ENCODE measurements around the gene CD200R1. TPM values are rescaled to one million over a fixed set of nuclear protein-coding genes. Genes with fewer than 3 reads are reported as not detected.

Gene CD200R1
- total RNA-seq, 6 experiments from 2014 or later: not detected

DNA sequence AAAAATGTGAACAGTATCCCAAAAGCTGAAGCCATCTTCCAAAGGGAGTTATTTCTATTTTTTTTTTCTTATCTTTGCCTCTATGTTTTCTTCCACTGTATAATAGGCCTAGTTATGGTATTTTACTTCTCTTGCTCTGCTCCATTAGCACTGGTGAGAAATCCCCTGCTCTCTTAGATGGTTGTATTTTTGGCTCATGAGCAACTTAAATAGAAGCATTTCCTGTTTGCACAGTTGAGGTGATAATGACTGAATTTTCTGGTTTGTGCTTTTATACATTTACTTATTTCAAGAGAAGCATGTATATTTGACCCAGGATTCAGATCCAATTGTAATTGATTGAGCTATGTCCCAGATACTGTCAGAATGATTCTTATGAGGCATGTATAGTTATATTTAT, 66.7 kb downstream of the CD200R1 start:
- H3K4me1 Mint-ChIP-seq (ENCODE audit: low read depth): no peaks in the 10 kb centered on the region
- peaks cover 7% of the 10 kb centered on the region; the same call in 1 of the 2 replicates for H3K9me3 Mint-ChIP-seq
- H3K36me3 Mint-ChIP-seq (ENCODE audit: low read depth): no peaks in the 10 kb centered on the region
- TF ChIP-seq, protein P1, sequence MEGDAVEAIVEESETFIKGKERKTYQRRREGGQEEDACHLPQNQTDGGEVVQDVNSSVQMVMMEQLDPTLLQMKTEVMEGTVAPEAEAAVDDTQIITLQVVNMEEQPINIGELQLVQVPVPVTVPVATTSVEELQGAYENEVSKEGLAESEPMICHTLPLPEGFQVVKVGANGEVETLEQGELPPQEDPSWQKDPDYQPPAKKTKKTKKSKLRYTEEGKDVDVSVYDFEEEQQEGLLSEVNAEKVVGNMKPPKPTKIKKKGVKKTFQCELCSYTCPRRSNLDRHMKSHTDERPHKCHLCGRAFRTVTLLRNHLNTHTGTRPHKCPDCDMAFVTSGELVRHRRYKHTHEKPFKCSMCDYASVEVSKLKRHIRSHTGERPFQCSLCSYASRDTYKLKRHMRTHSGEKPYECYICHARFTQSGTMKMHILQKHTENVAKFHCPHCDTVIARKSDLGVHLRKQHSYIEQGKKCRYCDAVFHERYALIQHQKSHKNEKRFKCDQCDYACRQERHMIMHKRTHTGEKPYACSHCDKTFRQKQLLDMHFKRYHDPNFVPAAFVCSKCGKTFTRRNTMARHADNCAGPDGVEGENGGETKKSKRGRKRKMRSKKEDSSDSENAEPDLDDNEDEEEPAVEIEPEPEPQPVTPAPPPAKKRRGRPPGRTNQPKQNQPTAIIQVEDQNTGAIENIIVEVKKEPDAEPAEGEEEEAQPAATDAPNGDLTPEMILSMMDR (IDR thresholded peaks at IDR 0.05): no peak
- H3K27ac Mint-ChIP-seq: no peak overlapping the region
- H3K4me3 Mint-ChIP-seq: no peak overlapping the region
- no peak for DNase-seq
- H3K27me3 Mint-ChIP-seq (ENCODE audit: insufficient read depth): peaks cover 6% of the 10 kb centered on the region; the same call in 1 of the 2 replicates

- no peak for DNase-seq
- Mint-ChIP-seq H3K27me3 (ENCODE audit: insufficient read depth) (peaks cover 2% of the 10 kb centered on the region; the same call in 1 of the 2 replicates), H3K36me3 (ENCODE audit: low read depth) (no peaks in the 10 kb centered on the region), H3K4me3 (no peak overlapping the region), H3K4me1 (ENCODE audit: low read depth) (peaks cover 5% of the 10 kb centered on the region; the same call in 1 of the 2 replicates), H3K9me3 (peaks cover 8% of the 10 kb centered on the region; the same call in 1 of the 2 replicates), H3K27ac (no peak overlapping the region)
- TF ChIP-seq, protein P1 (IDR thresholded peaks at IDR 0.05): no peak
Observed at GRCh38 chr3:112904786-112905185, 70.1 kb downstream of the CD200R1 start.

DNA sequence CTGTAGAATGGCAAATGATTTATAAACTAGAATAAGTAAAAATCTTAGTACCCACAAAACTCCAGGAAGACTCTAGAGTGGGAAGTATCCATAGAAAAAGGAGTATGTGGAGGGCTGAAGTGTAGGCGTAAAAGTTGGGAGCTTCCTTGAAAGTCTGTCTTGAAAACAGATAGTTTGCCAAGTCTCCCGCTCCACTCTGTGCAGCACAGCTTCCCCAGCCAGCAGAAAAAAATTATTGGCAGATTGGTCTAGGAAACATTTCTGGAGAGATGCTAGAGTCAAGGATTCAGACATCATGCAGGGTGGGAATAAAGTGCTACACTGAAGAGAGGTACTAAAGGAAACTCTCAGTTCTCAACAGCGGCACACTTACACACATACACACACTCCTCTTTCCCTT, 74.8 kb downstream of the CD200R1 start:
- Mint-ChIP-seq H3K27me3 (ENCODE audit: insufficient read depth) (peaks cover 2% of the 10 kb centered on the region), H3K4me1 (ENCODE audit: low read depth) (peaks cover 5% of the 10 kb centered on the region; the same call in 1 of the 2 replicates), H3K4me3 (no peak overlapping the region), H3K36me3 (ENCODE audit: low read depth) (no peaks in the 10 kb centered on the region), H3K9me3 (peaks cover 8% of the 10 kb centered on the region; the same call in 1 of the 2 replicates), H3K27ac (no peak overlapping the region)
- DNase-seq: no peak
- TF ChIP-seq, protein P1 (IDR thresholded peaks at IDR 0.05): no peak

- TF ChIP-seq, protein P1 (IDR thresholded peaks at IDR 0.05): no peak
- H3K27ac Mint-ChIP-seq: no peak overlapping the region
- H3K4me3 Mint-ChIP-seq: no peak overlapping the region
- peaks cover 5% of the 10 kb centered on the region; the same call in 1 of the 2 replicates for H3K4me1 Mint-ChIP-seq (ENCODE audit: low read depth)
- H3K9me3 Mint-ChIP-seq: no peaks in the 10 kb centered on the region
- no peak for DNase-seq
- H3K27me3 Mint-ChIP-seq (ENCODE audit: insufficient read depth): peaks cover 2% of the 10 kb centered on the region
- H3K36me3 Mint-ChIP-seq (ENCODE audit: low read depth): no peaks in the 10 kb centered on the region
Observed at GRCh38 chr3:112897791-112898190, 77.1 kb downstream of the CD200R1 start.

GRCh38 chr3:112894258-112894657, 80.6 kb downstream of the CD200R1 start:
- peak; percentile 16 for DNase-seq
- H3K4me1 Mint-ChIP-seq (ENCODE audit: low read depth): no peaks in the 10 kb centered on the region
- no peaks in the 10 kb centered on the region for H3K9me3 Mint-ChIP-seq
- no peak overlapping the region for H3K4me3 Mint-ChIP-seq
- no peaks in the 10 kb centered on the region for H3K36me3 Mint-ChIP-seq (ENCODE audit: low read depth)
- peaks cover 7% of the 10 kb centered on the region for H3K27me3 Mint-ChIP-seq (ENCODE audit: insufficient read depth)
- no peak overlapping the region for H3K27ac Mint-ChIP-seq
- TF ChIP-seq, protein P1 (IDR thresholded peaks at IDR 0.05): no peak
